SK-N-SH treated with all-trans-retinoic acid at 6 μM for 48 hours (cell line): ENCODE results near the gene KMT2A.

Experiments
- ATAC-seq: fragments of 200-7000 bp; cut with Tn5 transposase; 3 replicates; pipeline ENCODE4 v1.9.1; 2020; ENCODE audit warnings: mild to moderate bottlenecking, moderate library complexity
- BACH2 ChIP-seq: fragments of 250-450 bp; sonication (Bioruptor Pico); IDR thresholded peaks from 2 replicates; pipeline ENCODE4 v1.9.0; 2021; ENCODE audit warnings: mild to moderate bottlenecking, borderline replicate concordance
- CSDC2 ChIP-seq: fragments of 250-450 bp; sonication (Bioruptor Pico); IDR thresholded peaks from 2 replicates; pipeline ENCODE4 v1.5.0; 2020; ENCODE audit warnings: mild to moderate bottlenecking, moderate library complexity
- CSRNP3 ChIP-seq: fragments of 250-450 bp; sonication (Bioruptor Pico); IDR thresholded peaks from 2 replicates; pipeline ENCODE4 v1.5.1; 2021; ENCODE audit warnings: mild to moderate bottlenecking, moderate library complexity
- ESRRG ChIP-seq: fragments of 250-450 bp; sonication (Bioruptor Pico); IDR thresholded peaks from 2 replicates; pipeline ENCODE4 v1.6.1; 2021; ENCODE audit warnings: mild to moderate bottlenecking
- GLIS3 ChIP-seq: fragments of 250-450 bp; sonication (Bioruptor Pico); IDR thresholded peaks from 2 replicates; pipeline ENCODE4 v1.5.0; 2020; ENCODE audit warnings: mild to moderate bottlenecking, moderate library complexity
- ISL1 ChIP-seq: fragments of 250-450 bp; sonication (Bioruptor Pico); IDR thresholded peaks from 2 replicates; pipeline ENCODE4 v2.1.2; 2022; ENCODE audit warnings: mild to moderate bottlenecking, moderate library complexity
- OSR1 ChIP-seq: fragments of 250-450 bp; sonication (Bioruptor Pico); IDR thresholded peaks from 2 replicates; pipeline ENCODE4 v1.8.0; 2022; ENCODE audit warnings: moderate library complexity, mild to moderate bottlenecking, inconsistent platforms
- PATZ1 ChIP-seq: fragments of 250-450 bp; sonication (Bioruptor Pico); IDR thresholded peaks from 2 replicates; pipeline ENCODE4 v1.8.0; 2020; ENCODE audit warnings: mild to moderate bottlenecking, moderate library complexity, borderline replicate concordance
- PPARA ChIP-seq: fragments of 250-450 bp; sonication (Bioruptor Pico); IDR thresholded peaks from 2 replicates; pipeline ENCODE4 v1.5.0; 2020; ENCODE audit warnings: mild to moderate bottlenecking, borderline replicate concordance
- RARB ChIP-seq: fragments of 250-450 bp; sonication (Bioruptor Pico); IDR thresholded peaks from 2 replicates; pipeline ENCODE4 v1.8.0; 2021; ENCODE audit warnings: mild to moderate bottlenecking, moderate library complexity
- TOX ChIP-seq: fragments of 250-450 bp; sonication (Bioruptor Pico); IDR thresholded peaks from 2 replicates; pipeline ENCODE4 v1.8.0; 2021; ENCODE audit warnings: mild to moderate bottlenecking, moderate library complexity, borderline replicate concordance
- ZFP3 ChIP-seq: fragments of 250-450 bp; sonication (Bioruptor Pico); IDR thresholded peaks from 2 replicates; pipeline ENCODE4 v1.5.0; 2020; ENCODE audit warnings: mild to moderate bottlenecking, moderate library complexity
- ZFP30 ChIP-seq: fragments of 450-650 bp; formaldehyde crosslinking; IDR thresholded peaks from 2 replicates; pipeline ENCODE4 v1.5.0; 2022; ENCODE audit warnings: mild to moderate bottlenecking, moderate library complexity
- ZNF565 ChIP-seq: fragments of 450-650 bp; formaldehyde crosslinking; conservative IDR thresholded peaks from 2 replicates; pipeline ENCODE4 v1.5.0; 2020; ENCODE audit warnings: low read depth, mild to moderate bottlenecking, moderate library complexity
- ZNF70 ChIP-seq: fragments of 450-650 bp; formaldehyde crosslinking; IDR thresholded peaks from 2 replicates; pipeline ENCODE4 v1.5.0; 2020; ENCODE audit warnings: mild to moderate bottlenecking, moderate library complexity
- ZNF8 ChIP-seq: fragments of 450-650 bp; formaldehyde crosslinking; IDR thresholded peaks from 2 replicates; pipeline ENCODE4 v1.5.0; 2020; ENCODE audit warnings: mild to moderate bottlenecking, moderate library complexity
- TF ChIP-seq, protein P1 (sequence below): fragments of 250-450 bp; sonication (Bioruptor Pico); IDR thresholded peaks from 2 replicates; pipeline ENCODE4 v1.5.1; 2020; ENCODE audit warnings: low read depth, mild to moderate bottlenecking, moderate library complexity
- TF ChIP-seq, protein P2 (sequence below): fragments of 250-450 bp; sonication (Bioruptor Pico); IDR thresholded peaks from 2 replicates; pipeline ENCODE4 v1.5.0; 2020; ENCODE audit warnings: mild to moderate bottlenecking, moderate library complexity
- TF ChIP-seq, protein P3 (sequence below): fragments of 250-450 bp; sonication (Bioruptor Pico); IDR thresholded peaks from 2 replicates; pipeline ENCODE4 v1.8.0; 2021; ENCODE audit warnings: low read depth, mild to moderate bottlenecking, moderate library complexity, borderline replicate concordance

The KMT2A gene

GRCh38 chr11:118410055-118410745, 26.1 kb upstream of the KMT2A start:
- no peak for ATAC-seq
- TF ChIP-seq OSR1 (no peak), CSRNP3 (CRISPR knock-in tag) (no peak), PPARA (CRISPR knock-in tag) (no peak), BACH2 (no peak), CSDC2 (no peak)

DNA sequence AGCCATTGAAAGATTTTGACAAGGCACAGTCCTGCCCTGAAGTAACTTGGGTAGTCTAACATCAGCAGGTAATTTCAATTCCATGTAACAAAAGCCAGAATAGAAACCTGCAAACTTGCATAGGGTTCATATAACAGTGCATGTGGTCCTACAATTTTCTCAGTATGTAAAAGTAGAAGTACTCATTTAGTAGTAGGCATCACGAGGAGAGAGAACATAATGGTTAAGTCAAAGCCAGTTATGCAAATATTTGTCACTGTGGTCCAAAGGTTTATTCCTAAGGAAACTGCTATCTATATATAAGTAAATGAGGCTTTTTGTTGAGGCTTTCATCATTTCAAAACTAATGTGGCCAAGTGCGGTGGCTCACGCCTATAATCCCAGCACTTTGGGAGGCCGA, 24.8 kb upstream of the KMT2A start:
- ATAC-seq, result no peak
- TF ChIP-seq CSDC2 (no peak), RARB (no peak), ISL1 (no peak), ZFP3 (CRISPR knock-in tag) (no peak)
- TF ChIP-seq, all 23 proteins: peak for 0

- TF ChIP-seq PATZ1 (CRISPR knock-in tag) (no peak), ZNF565 (CRISPR knock-in tag) (no peak), OSR1 (no peak), TOX (no peak), ZFP30 (CRISPR knock-in tag) (no peak), ZNF70 (CRISPR knock-in tag) (no peak)
- TF ChIP-seq, protein P1, sequence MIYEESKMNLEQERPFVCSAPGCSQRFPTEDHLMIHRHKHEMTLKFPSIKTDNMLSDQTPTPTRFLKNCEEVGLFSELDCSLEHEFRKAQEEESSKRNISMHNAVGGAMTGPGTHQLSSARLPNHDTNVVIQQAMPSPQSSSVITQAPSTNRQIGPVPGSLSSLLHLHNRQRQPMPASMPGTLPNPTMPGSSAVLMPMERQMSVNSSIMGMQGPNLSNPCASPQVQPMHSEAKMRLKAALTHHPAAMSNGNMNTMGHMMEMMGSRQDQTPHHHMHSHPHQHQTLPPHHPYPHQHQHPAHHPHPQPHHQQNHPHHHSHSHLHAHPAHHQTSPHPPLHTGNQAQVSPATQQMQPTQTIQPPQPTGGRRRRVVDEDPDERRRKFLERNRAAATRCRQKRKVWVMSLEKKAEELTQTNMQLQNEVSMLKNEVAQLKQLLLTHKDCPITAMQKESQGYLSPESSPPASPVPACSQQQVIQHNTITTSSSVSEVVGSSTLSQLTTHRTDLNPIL (CRISPR knock-in tag), result no peak
- no peak for ATAC-seq
Measured at GRCh38 chr11:118412921-118413320, 23.4 kb upstream of the KMT2A start.

DNA sequence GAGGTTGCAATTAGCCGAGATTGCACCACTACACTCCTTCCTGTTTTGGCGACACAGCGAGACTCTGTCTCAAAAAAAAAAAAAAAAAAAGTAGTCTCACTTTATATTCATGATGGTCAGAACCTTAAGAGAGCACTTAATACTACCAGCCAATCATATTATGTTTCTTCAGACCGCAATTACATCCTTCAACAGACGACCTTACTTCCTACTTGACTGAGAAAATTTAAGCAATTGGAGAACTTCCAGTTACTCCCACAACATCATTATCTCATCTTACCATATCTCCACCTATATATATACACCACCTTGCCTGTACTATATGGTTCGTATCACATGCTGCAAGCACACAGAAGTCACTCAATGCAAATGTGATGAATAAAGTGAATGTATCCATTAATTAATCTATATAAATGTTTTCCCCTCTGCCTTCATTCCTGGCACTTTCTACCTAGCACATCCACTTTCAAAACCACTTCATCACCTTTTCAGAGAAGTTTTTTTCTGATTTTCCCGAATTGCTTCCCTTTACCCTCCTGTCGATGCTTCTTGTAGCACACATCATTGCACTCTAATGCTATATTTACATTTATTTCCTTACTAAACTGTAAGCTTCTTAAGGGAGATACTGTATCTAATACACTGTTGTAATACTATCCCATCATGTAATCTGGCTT, 21.1 kb upstream of the KMT2A start:
- ATAC-seq, result no peak
- no peak for TF ChIP-seq ZNF8
- no peak for TF ChIP-seq GLIS3
- TF ChIP-seq, protein P2, sequence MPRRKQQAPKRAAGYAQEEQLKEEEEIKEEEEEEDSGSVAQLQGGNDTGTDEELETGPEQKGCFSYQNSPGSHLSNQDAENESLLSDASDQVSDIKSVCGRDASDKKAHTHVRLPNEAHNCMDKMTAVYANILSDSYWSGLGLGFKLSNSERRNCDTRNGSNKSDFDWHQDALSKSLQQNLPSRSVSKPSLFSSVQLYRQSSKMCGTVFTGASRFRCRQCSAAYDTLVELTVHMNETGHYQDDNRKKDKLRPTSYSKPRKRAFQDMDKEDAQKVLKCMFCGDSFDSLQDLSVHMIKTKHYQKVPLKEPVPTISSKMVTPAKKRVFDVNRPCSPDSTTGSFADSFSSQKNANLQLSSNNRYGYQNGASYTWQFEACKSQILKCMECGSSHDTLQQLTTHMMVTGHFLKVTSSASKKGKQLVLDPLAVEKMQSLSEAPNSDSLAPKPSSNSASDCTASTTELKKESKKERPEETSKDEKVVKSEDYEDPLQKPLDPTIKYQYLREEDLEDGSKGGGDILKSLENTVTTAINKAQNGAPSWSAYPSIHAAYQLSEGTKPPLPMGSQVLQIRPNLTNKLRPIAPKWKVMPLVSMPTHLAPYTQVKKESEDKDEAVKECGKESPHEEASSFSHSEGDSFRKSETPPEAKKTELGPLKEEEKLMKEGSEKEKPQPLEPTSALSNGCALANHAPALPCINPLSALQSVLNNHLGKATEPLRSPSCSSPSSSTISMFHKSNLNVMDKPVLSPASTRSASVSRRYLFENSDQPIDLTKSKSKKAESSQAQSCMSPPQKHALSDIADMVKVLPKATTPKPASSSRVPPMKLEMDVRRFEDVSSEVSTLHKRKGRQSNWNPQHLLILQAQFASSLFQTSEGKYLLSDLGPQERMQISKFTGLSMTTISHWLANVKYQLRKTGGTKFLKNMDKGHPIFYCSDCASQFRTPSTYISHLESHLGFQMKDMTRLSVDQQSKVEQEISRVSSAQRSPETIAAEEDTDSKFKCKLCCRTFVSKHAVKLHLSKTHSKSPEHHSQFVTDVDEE, result no peak
- no peak for TF ChIP-seq CSRNP3 (CRISPR knock-in tag)
- TF ChIP-seq ESRRG (CRISPR knock-in tag), result no peak
- no peak for TF ChIP-seq OSR1
- TF ChIP-seq TOX, result no peak
- TF ChIP-seq, all 23 proteins: peak for 0

DNA sequence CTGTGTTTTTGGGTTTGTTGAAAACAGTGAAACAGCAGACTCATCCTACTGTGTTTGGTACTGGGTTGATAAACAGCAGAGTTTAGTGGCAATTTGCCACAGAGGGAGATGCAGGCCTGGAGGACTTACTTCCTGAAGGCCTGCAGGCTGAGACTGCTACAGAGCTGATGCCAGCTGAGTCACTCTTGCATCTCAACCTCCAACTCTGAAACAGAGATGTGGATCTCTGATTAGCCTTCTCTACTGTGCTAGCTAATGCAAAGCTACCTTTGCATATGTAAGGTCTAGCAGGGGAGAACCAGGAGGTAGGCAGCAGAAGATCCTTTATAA, 20.6 kb upstream of the KMT2A start:
- peak; percentile 97 for ATAC-seq
- TF ChIP-seq BACH2, result peak; percentile 79; the same call in 1 of the 2 replicates
- no peak for TF ChIP-seq RARB
- TF ChIP-seq, protein P1 (CRISPR knock-in tag), result no peak
- TF ChIP-seq, protein P3, sequence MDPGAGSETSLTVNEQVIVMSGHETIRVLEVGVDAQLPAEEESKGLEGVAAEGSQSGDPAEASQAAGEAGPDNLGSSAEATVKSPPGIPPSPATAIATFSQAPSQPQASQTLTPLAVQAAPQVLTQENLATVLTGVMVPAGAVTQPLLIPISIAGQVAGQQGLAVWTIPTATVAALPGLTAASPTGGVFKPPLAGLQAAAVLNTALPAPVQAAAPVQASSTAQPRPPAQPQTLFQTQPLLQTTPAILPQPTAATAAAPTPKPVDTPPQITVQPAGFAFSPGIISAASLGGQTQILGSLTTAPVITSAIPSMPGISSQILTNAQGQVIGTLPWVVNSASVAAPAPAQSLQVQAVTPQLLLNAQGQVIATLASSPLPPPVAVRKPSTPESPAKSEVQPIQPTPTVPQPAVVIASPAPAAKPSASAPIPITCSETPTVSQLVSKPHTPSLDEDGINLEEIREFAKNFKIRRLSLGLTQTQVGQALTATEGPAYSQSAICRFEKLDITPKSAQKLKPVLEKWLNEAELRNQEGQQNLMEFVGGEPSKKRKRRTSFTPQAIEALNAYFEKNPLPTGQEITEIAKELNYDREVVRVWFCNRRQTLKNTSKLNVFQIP, result 0 out of 2 replicates have a peak, but pooled peaks have one; percentile 42
- TF ChIP-seq ZFP30 (CRISPR knock-in tag), result no peak
- TF ChIP-seq, protein P2, result peak; percentile 74; the same call in 1 of the 2 replicates
